Liver (tissue), 3 donors: Measurements from ENCODE around the gene PIK3R5.

Source experiments
- CTCF ChIP-seq: fragments of 150-350 bp; IDR thresholded peaks from 2 replicates; pipeline ENCODE4 v1.5.1; 2017; ENCODE audit warnings: improper control_type of control experiment, low read depth, low read length; ENCODE audit not compliant: missing input control
- GABPA ChIP-seq, 2 donors: IDR thresholded peaks in 1 of 2; conservative IDR thresholded peaks in 1 of 2; 2 replicates each; pipeline ENCODE4 v1.6.1; 2016; ENCODE audit warnings: antibody characterized with exemption in 2 of 2, mild to moderate bottlenecking in 1 of 2, moderate library complexity in 1 of 2
- HNF4G ChIP-seq: IDR thresholded peaks from 2 replicates; pipeline ENCODE4 v1.6.1; 2016; ENCODE audit warnings: antibody characterized with exemption
- MAX ChIP-seq: IDR thresholded peaks from 2 replicates; pipeline ENCODE4 v1.6.1; 2016; ENCODE audit warnings: antibody characterized with exemption
- REST ChIP-seq: IDR thresholded peaks from 2 replicates; pipeline ENCODE4 v1.6.1; 2016; ENCODE audit warnings: antibody characterized with exemption, mild to moderate bottlenecking
- SP1 ChIP-seq: IDR thresholded peaks from 2 replicates; pipeline ENCODE4 v1.6.1; 2018; ENCODE audit warnings: antibody characterized with exemption, mild to moderate bottlenecking
- TAF1 ChIP-seq: conservative IDR thresholded peaks from 2 replicates; pipeline ENCODE4 v1.6.1; 2016; ENCODE audit warnings: antibody characterized with exemption, mild to moderate bottlenecking
- YY1 ChIP-seq: IDR thresholded peaks from 2 replicates; pipeline ENCODE4 v1.6.1; 2016; ENCODE audit warnings: antibody characterized with exemption, mild to moderate bottlenecking
- donor health status: healthy.
- donor health status: healthy.

GRCh38 chr17:8872705-8873435 lies 92.6 kb downstream of the PIK3R5 start:
- TF ChIP-seq MAX (no peak), REST (no peak), CTCF (no peak), YY1 (no peak), SP1 (no peak), HNF4G (no peak), TAF1 (no peak), GABPA (IDR thresholded peaks at IDR 0.05 in 1 of 2, conservative IDR thresholded peaks at IDR 0.05 in 1 of 2) (no peak)
